ENCODE data around the gene CORO1A.
"Not testable (repeated sequence)": the region's sequence is repeated elsewhere in the genome, so short reads cannot be mapped to it uniquely, and the experiment has no call there.

The CORO1A gene

GRCh38 chr16:30206252-30206651 is 22.9 kb downstream of the CORO1A start:
- not testable (repeated sequence) for DNase-seq

DNA sequence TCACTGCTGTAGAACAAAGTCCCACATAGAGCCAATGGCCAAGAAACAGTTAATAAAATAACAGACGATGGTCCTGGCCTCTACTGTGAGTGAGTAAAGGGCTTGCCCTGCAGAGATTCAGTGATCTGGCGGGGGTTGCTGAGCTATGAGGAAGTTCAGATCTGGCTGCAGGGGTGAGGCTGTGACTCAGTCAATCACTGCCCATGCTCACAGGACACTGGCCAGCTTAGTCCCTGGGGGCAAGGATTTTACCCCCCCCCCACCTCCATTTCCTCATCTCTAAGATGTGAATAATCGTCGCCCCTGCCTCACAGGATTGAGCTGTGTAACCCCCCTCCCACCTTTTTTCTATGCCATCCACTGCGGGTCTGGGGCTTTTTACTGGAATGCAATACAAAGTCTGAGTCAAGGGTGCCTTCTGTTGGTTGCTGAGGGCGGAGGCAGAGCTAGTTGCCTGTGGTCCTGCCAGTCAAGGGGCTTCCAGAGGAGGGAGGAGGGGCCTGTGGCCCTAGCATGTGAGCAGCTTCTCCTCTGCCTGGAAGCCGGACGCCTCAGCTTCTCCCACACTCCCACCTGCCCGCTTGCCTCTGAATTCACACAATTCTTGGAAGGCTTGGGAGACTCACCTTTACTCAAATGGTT is 23.8 kb downstream of the CORO1A start:
- DNase-seq: not testable (repeated sequence)

- DNase-seq: not testable (repeated sequence)
Measured at GRCh38 chr16:30209032-30209431, 25.6 kb downstream of the CORO1A start.

- DNase-seq: not testable (repeated sequence)
Measured at GRCh38 chr16:30211414-30211813, 28.0 kb downstream of the CORO1A start.

DNA sequence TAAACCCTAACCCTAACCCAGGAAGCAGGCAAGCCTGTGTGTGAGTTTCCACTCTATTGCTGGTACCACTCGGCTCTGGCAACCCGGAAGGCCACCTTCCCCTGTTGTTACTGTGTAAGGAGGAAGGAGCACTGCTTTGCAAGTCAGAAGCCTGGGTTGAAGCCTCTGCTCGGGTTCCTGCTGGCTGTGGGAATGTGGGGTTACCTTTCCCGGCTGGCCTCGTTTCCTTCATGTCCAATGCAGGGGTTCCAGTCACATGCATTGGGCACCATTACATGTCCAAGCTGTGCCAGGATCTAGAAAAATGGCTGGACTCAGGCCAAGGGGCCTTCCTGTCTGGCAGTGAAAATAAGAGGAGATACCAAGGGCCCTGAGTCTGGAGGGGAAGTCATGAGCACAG is 33.7 kb downstream of the CORO1A start:
- DNase-seq: peak; percentile 0
